ENCODE results near the gene BICRAL. TPM values are rescaled to one million over a fixed set of nuclear protein-coding genes. Genes with fewer than 3 reads are reported as not detected.
"Not testable (repeated sequence)": the region's sequence is repeated elsewhere in the genome, so short reads cannot be mapped to it uniquely, and the experiment has no call there.

Gene BICRAL
- total RNA-seq, 1 donor from 2014 or later, result 23.2 TPM

GRCh38 chr6:42761287-42762067 lies 20.4 kb upstream of the BICRAL start:
- no peak for DNase-seq (ENCODE audit: low spot score in 2 of 2)
- FAIRE-seq, result no peak

GRCh38 chr6:42762426-42762859 lies 19.4 kb upstream of the BICRAL start:
- DNase-seq (ENCODE audit: low spot score in 2 of 2) (no peak), FAIRE-seq (no peak)

- no peak for DNase-seq (ENCODE audit: low spot score in 2 of 2)
- FAIRE-seq, result no peak
These were observed 18.9 kb upstream of the BICRAL start for GRCh38 chr6:42762950-42763349.

GRCh38 chr6:42764911-42765648 lies 16.8 kb upstream of the BICRAL start:
- DNase-seq (ENCODE audit: low spot score in 2 of 2), result no peak
- FAIRE-seq, result no peak

- DNase-seq (ENCODE audit: low spot score in 2 of 2) (no peak), FAIRE-seq (no peak)
These were observed 15.6 kb upstream of the BICRAL start for GRCh38 chr6:42766163-42766670.

- no peak for FAIRE-seq
- DNase-seq (ENCODE audit: low spot score in 2 of 2), result no peak
These were observed 12.8 kb upstream of the BICRAL start for GRCh38 chr6:42769051-42769450.

- FAIRE-seq, result no peak
- DNase-seq (ENCODE audit: low spot score in 2 of 2), result no peak
These were observed 12.0 kb upstream of the BICRAL start for GRCh38 chr6:42769836-42770235.

- FAIRE-seq (no peak), DNase-seq (ENCODE audit: low spot score in 2 of 2) (no peak)
These were observed 10.1 kb upstream of the BICRAL start for GRCh38 chr6:42771741-42772100.

- FAIRE-seq (no peak), DNase-seq (ENCODE audit: low spot score in 2 of 2) (no peak)
These were observed 7.7 kb upstream of the BICRAL start for GRCh38 chr6:42774201-42774600.

- FAIRE-seq; DNase-seq (ENCODE audit: low spot score in 2 of 2): not testable (repeated sequence)
These were observed 6.9 kb upstream of the BICRAL start for GRCh38 chr6:42774821-42775487.

GRCh38 chr6:42777126-42777822 lies 4.6 kb upstream of the BICRAL start:
- DNase-seq (ENCODE audit: low spot score in 2 of 2), result no peak
- no peak for FAIRE-seq

GRCh38 chr6:42778122-42778521 lies 3.7 kb upstream of the BICRAL start:
- FAIRE-seq (no peak), DNase-seq (ENCODE audit: low spot score in 2 of 2) (no peak)

- no peak for FAIRE-seq
- no peak for DNase-seq (ENCODE audit: low spot score in 2 of 2)
These were observed 2.3 kb upstream of the BICRAL start for GRCh38 chr6:42779521-42779920.

- no peak for DNase-seq (ENCODE audit: low spot score in 2 of 2)
- FAIRE-seq, result no peak
These were observed 381 bp upstream of the BICRAL start for GRCh38 chr6:42781546-42781795.

- DNase-seq (ENCODE audit: low spot score in 2 of 2), result peak; percentile 81 to 84
These were observed 881 bp downstream of the BICRAL start for GRCh38 chr6:42782689-42783176.

GRCh38 chr6:42783177-42783875 lies 1.5 kb downstream of the BICRAL start:
- peak; percentile 72 to 81 for DNase-seq (ENCODE audit: low spot score in 2 of 2)
- FAIRE-seq, result no peak

More at GRCh38 chr6:42782689-42783176, 881 bp downstream of the BICRAL start:
- no peak for FAIRE-seq

GRCh38 chr6:42783876-42784642 lies 2.2 kb downstream of the BICRAL start:
- DNase-seq (ENCODE audit: low spot score in 2 of 2) (no peak), FAIRE-seq (no peak)

- FAIRE-seq (no peak), DNase-seq (ENCODE audit: low spot score in 2 of 2) (no peak)
These were observed 3.1 kb downstream of the BICRAL start for GRCh38 chr6:42784717-42785498.

All from frontal cortex (tissue), 4 donors.